ENCODE results near the gene RSPRY1.

RSPRY1 gene

DNA sequence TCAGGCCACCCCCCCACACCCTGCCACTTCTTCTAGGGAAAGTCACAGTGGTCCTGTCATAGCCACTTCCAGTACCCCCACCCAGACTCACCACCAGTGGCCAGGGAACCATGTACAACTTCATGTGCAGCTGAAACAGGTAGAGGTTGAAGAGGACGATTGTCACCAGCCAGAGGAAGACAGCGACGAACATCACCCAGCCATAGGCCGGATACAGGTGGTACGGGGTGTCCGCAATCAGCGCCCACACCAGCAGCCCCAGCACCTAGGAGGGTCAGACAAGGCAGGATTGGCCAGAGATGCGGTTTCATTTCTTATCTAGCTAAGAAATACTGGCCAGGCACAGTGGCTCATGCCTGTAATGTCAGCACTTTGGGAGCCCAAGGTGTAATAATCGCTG, 75.7 kb downstream of the RSPRY1 start:
- no peak for TF ChIP-seq GATA2 (IDR thresholded peaks at IDR 0.05; ENCODE audit: low read depth, low read length)
- TF ChIP-seq GATA3 (IDR thresholded peaks at IDR 0.05; ENCODE audit: low read depth, low read length) = no peak

DNA sequence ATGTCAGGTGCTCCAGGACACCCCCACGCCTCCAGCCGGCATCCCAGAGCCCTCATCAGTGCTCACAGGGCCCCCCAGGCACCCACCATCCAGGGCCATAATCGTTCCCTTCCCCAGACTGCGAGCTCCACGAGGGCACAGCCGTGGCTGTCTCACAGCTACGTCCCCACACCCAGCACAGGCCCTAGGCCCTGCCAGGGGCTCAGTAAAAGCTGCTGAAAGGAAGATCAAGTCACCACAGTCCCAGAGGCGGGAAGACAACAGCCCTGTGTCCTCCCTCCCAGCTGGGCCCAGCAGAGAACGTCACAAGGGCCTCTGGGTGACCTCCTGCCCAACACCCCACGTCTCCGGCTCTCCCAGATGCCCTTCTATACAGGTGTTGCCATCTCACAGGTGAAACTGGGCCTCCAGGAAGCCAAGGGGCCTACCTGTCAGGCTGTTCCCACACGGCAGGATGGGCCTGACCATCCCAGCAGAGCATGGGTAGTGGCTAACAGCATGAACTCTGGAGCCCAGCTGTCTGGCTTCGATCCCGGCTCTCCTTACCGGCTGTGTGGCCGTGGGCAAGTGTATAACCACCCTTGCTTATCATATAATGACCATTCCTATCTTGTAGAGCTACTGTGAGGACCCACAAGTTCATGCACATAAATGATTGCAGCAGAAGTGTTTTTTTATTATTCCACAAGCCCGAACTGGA, 76.9 kb downstream of the RSPRY1 start:
- TF ChIP-seq GATA3 (IDR thresholded peaks at IDR 0.05; ENCODE audit: low read depth, low read length) (no peak), GATA2 (IDR thresholded peaks at IDR 0.05; ENCODE audit: low read depth, low read length) (no peak)

DNA sequence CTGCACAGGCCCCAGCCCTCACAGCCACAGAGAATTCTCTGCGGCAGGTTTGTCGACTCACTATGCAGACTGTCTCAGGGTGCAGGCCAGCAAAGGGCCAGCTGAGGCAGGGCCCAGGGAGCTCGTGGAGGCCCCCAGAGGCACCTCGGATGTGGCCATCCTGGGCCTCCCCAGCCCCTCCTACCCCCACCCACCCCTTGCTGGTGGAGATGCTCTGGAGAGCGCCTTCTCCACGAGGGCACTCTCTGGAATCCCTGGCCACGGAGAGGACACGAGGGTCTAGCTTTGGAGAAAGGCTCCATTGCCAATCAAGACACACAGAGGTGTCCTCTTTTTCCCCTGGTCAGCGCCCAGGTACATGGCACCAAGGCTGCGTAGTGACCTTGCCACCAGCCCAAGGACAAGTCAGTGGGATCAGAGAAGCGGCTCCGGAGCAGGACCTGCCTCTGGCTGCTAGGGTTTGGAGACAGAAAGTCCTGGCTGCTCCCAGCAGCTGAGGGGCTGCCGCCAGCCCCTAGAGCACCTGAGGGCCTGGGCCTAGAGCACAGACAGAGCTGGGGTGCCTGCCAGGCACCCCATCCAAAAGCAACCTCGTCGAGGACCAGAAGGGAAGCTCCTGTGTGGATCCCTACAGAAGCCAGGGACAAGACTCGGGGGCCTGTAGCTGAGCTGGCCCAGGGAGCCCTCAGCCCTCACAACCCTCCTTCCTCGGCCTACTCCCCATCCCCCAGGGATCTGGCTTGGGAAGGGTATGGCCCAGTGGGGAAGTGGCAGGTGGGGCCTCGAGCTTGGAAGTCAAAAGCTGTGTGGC, 77.6 kb downstream of the RSPRY1 start:
- TF ChIP-seq GATA2 (IDR thresholded peaks at IDR 0.05; ENCODE audit: low read depth, low read length) (no peak), GATA3 (IDR thresholded peaks at IDR 0.05; ENCODE audit: low read depth, low read length) (no peak)

DNA sequence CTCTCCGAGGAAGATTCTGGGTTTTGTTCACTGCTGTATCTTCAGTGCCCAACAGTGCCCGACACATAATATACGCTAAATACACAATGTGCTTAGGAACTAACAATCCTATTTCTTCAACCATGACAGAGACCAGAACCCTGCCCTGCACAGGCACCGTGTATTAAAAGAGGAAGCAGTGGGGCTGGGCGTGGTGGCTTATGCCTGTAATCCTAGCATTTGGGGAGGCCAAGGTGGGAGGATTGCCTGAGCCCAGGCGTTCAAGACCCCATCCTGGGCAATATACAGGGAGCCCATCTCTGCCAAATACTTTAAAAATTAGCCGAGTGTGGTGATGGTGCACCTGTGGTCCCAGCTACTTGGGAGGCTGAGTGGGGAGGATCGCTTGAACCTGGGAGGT, 78.3 kb downstream of the RSPRY1 start:
- TF ChIP-seq GATA2 (IDR thresholded peaks at IDR 0.05; ENCODE audit: low read depth, low read length) (no peak), GATA3 (IDR thresholded peaks at IDR 0.05; ENCODE audit: low read depth, low read length) (no peak)

DNA sequence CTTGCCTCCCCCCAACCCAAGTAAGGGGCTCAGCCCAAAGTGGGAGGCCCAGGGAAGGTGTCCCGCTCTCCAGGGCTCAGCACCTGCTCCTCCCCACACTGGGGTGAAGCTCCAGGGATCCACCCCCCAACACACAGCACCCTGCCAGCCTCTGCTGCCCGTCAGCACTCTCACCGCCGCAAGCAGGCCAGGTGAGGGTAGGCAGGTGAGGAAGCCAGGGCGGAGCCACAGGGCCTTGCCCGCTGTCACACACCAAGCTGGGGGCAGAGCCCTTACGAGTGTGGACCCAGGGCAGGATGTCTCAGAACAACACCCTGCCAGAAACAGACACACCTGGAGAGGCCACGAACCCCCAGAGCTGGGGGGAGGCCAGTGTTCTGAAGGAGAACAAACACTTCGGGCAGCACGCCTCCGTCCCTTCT, 78.8 kb downstream of the RSPRY1 start:
- TF ChIP-seq GATA2 (IDR thresholded peaks at IDR 0.05; ENCODE audit: low read depth, low read length) = no peak
- TF ChIP-seq GATA3 (IDR thresholded peaks at IDR 0.05; ENCODE audit: low read depth, low read length) = no peak

DNA sequence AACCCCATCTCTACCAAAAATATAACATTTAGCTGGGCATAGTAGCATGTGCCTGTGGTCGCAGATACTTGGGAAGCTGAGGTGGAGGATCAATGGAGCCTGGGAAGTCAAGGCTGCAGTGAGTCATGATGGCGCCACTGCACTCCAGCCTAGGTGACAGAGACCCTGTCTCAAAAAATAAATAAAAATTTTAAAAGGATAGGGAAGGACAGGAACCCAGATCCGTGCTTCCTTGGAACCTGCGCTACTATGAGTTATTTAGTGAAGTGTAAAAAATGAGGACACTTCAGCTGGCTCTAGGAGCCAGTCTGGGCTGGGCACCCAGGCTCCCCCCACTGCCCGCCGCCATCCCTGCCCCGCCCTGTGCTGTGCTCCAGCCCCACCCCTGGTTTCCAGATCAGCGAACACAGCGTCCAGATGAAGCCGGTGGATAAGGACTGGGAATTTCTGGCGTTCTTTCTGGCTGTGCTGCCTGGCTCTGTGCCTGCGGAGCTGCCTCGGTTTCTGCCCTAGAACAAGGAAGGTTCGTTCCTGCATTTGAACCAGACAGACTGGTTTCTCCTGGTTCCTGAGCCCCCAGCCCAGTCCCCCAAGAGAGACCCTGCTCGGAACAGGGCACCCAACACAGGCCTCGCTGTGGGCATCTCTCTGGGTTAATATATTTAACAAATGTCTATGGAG, 79.9 kb downstream of the RSPRY1 start:
- TF ChIP-seq GATA2 (IDR thresholded peaks at IDR 0.05; ENCODE audit: low read depth, low read length) (peak; percentile 81), GATA3 (IDR thresholded peaks at IDR 0.05; ENCODE audit: low read depth, low read length) (no peak)

DNA sequence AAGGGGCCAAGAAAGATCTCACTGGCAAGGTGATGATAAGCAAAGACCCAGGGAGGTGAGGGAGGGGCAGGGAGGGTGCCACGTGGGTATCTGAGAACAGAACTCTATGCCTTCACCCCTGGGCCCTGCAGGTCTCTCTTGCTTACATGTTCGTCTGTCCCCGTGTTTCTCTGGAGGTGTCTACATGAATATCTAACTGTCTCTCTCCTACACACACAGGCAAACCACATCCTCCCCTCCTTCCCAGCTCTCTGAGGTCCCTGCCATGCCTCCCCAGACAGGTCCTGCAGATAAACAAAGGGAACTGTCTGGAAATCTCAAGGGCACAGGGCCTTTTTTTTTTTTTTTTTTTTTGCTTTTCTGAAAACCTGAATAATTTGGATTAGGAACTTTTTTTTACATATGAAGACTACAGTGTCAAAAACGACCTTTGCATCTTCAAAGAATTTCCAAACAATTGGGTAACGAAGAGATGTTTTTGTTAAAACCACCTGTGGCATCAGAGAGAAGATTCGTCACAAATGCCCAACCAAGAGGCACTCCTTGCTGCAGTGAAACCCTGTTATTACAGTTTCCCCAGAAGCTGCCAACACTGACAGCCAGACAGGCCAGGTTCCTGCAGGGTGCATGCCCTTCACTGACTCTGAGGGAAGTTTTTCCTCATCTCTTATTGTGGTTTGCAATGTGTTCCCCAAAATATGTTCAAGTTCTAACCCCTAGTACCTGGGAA, 80.6 kb downstream of the RSPRY1 start:
- no peak for TF ChIP-seq GATA2 (IDR thresholded peaks at IDR 0.05; ENCODE audit: low read depth, low read length)
- TF ChIP-seq GATA3 (IDR thresholded peaks at IDR 0.05; ENCODE audit: low read depth, low read length) = no peak

DNA sequence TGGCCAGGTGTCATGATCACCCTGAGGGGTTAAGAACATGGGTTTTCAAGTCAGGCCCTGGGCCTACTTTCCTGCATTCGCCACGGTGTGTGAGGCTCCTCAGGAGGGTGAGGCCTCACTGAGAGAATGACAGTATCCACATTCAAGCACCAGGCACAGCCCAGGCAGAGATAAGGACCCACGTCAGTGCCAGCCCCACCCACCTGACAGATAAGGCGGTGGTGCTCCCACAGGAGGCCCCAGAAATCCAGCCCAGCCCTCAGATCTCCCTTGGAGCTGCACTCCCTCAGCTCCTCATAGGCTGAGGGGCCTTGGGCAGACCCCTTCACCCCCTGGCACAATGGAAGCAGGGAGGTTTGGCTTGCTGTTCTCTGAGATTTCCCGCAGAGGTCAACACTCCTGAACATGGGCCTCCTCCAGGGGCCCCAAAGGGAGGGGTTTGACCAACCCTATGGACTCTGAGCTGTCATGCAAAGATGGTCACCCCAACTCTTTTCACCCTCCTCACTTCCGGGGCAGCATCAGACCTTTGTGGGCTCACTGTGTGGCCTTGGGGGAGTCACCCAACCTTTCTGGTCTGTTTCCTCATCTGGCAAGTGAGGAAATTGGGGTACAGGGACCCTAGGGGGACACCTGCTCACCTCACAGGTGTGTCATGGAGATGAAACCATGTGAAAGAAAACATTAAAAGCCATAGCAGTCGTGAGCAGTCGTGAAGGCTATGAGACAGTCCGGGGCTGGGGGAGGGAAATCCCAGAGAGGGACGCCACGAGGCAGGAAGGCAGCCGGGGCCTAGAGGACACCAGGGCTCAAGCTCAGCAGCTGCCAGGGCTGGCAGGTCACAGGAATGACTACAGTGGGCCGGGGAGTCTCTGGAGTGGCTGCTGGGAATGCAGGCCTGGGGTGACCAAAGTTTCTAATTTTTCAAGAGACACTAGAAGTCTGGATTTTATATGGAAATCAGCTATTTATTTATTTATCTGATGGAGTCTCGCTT, 83.0 kb downstream of the RSPRY1 start:
- TF ChIP-seq GATA2 (IDR thresholded peaks at IDR 0.05; ENCODE audit: low read depth, low read length) = peak; percentile 59; the same call in 1 of the 2 replicates
- no peak for TF ChIP-seq GATA3 (IDR thresholded peaks at IDR 0.05; ENCODE audit: low read depth, low read length)

DNA sequence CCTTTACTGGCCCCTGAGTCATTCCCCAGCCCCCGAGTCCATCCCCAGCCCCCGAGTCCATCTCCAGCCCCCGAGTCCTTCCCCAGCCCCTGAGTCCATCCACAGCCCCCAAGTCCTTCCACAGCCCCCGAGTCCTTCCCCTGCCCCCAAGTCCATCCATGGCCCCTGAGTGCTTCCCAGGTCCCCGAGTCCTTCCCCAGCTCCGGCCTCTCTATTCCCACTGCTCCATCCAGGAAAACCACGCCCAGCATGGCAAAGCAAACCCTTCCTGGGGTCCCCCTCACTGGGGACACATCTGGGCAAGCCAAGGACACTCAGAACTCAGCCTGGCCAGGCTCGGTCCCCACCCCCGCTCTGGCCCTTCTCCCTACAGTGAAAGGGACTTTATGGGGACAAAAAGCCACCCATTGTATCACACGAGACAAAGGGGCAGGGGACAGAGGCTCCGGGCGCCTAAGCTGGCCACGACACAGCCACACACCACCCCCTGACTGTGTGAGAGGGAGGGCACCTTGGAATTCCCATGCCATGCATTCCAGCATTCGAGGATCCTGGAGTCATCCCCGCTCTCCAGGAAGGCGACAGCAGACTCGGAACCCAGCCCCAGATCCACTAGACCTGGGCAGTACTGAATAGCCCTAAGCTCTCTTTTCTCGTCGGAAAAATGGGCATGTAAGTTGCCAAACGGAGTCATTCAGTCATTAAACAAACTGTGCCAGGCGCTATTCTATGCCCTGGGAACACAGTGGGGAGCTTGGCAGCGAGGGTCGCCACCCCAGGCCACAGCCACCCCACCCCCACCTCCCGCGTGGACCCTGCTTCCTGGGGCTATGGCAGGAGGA, 84.3 kb downstream of the RSPRY1 start:
- TF ChIP-seq GATA2 (IDR thresholded peaks at IDR 0.05; ENCODE audit: low read depth, low read length) = no peak
- TF ChIP-seq GATA3 (IDR thresholded peaks at IDR 0.05; ENCODE audit: low read depth, low read length) = no peak

DNA sequence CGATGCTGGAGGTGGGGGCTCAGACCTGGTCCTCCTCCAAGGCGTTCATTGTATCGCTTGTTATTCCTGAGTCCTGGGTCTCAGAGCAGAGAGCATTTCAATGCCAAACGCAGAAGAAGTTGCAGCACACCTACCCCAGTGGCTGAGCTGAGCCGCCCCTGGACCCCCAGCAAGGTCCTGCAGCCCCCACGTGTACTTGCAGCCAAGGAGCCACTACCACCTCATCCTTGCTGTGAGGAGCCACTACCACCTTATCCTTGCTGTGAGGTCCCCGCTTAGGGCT, 84.9 kb downstream of the RSPRY1 start:
- no peak for TF ChIP-seq GATA3 (IDR thresholded peaks at IDR 0.05; ENCODE audit: low read depth, low read length)
- TF ChIP-seq GATA2 (IDR thresholded peaks at IDR 0.05; ENCODE audit: low read depth, low read length) = no peak

DNA sequence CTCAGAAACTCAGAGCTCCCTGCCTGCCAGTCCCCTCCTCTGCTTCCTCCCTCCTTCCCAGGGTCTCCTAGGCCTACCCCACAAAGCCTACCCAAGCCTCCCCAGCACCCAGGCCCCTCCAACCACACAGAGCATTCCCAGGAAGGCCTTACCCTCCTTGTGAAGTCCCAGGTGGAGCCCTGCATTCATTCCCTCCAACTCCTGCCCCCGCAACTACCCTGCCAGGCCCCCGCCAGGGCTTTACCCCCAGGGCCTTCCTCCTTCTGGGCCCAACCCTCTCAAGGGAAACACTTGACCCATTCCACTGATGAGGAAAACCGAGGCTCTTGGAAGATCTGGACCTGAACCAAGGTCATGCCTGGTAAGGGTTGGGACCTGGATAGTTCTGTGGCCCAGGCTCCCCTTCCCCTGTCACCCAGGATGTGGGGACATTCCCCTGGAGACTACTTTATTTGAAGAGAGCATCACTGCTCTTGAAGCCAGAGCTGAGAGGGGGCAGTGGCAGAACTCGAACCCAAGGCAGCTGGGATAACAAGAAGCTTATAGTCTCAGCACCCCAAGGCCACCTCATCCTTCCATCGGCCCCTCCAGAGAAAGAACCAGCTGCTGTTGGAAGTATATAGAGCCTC, 85.9 kb downstream of the RSPRY1 start:
- TF ChIP-seq GATA2 (IDR thresholded peaks at IDR 0.05; ENCODE audit: low read depth, low read length) (no peak), GATA3 (IDR thresholded peaks at IDR 0.05; ENCODE audit: low read depth, low read length) (no peak)

DNA sequence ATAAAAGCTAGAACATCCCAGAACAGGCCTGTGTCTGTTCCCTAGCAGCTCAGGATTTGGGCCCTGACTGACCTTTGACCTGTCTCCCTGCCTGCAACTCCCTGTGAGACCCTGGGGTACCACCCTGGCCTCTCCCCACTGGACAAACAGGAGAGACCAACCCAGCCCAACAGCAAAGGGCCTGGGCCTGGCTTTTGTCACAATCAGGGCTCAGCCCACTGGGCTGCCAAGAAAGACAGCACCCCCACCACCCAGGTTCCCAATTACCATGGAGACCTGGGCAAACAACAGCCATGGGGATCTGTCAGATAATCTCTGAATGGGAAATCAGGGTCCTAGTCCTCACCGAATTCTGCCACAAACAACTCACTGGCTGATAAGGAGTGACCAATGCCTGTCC, 87.2 kb downstream of the RSPRY1 start:
- no peak for TF ChIP-seq GATA3 (IDR thresholded peaks at IDR 0.05; ENCODE audit: low read depth, low read length)
- peak; percentile 83 for TF ChIP-seq GATA2 (IDR thresholded peaks at IDR 0.05; ENCODE audit: low read depth, low read length)
